CD4-positive, alpha-beta T cell (primary cell): ENCODE data around the gene LRIF1. TPM values are rescaled to one million over a fixed set of nuclear protein-coding genes. Genes with fewer than 3 reads are reported as not detected.

ENCODE experiments used
- ATAC-seq: fragments of 200-7000 bp; cut with Tn5 transposase; one replicate; pipeline ENCODE4 v1.10.0; 2022; ENCODE audit warnings: mild to moderate bottlenecking; ENCODE audit not compliant: poor library complexity
- CTCF ChIA-PET: fragments of 350-600 bp; sonication (Branson Sonifier 250); formaldehyde crosslinking; loops from one replicate; lab custom pipeline; 2021; ENCODE audit warnings: antibody characterized with exemption, inconsistent platforms; lab: Charles Lee
- POLR2A ChIA-PET: fragments of 350-600 bp; sonication (Branson Sonifier 250); formaldehyde crosslinking; loops from one replicate; lab custom pipeline; 2021; ENCODE audit warnings: antibody characterized with exemption, inconsistent platforms; lab: Charles Lee
- DNase-seq, 14 experiments: peaks; one replicate each; pipeline ENCODE4 v3.0.0-alpha.2; 2013 to 2020; ENCODE audit warnings: mixed read lengths in 2 of 14
- H3K27ac ChIP-seq, 2 donors: one replicate each; pipeline versions ENCODE4 v1.5.1 to v1.7.0; 2013; ENCODE audit warnings: low read length in 2 of 2, low read depth in 1 of 2, mild to moderate bottlenecking in 1 of 2
- H3K27me3 ChIP-seq, 2 experiments: 1 replicate in 1 of 2; 2 replicates in 1 of 2; pipeline versions ENCODE4 v1.6.1 to v1.7.0; 2013; ENCODE audit warnings: low read length in 2 of 2, control low read depth in 1 of 2, mild to moderate bottlenecking in 1 of 2, moderate library complexity in 1 of 2; ENCODE audit not compliant: insufficient read depth in 2 of 2, control insufficient read depth in 1 of 2
- H3K36me3 ChIP-seq: one replicate; pipeline ENCODE4 v1.6.1; 2013; ENCODE audit warnings: low read length, control low read depth; ENCODE audit not compliant: insufficient read depth
- H3K4me1 ChIP-seq: one replicate; pipeline ENCODE4 v1.6.1; 2013; ENCODE audit warnings: low read length, control low read depth; ENCODE audit not compliant: insufficient read depth
- H3K4me3 ChIP-seq: one replicate; pipeline ENCODE4 v1.5.1; 2013; ENCODE audit warnings: mild to moderate bottlenecking, low read length, moderate library complexity
- H3K9me3 ChIP-seq, 2 experiments: 1 replicate in 1 of 2; 2 replicates in 1 of 2; pipeline versions ENCODE4 v1.6.1 to v1.7.0; 2013; ENCODE audit warnings: low read length in 2 of 2, mild to moderate bottlenecking in 2 of 2, control low read depth in 1 of 2, moderate library complexity in 1 of 2; ENCODE audit not compliant: control insufficient read depth in 1 of 2, insufficient read depth in 1 of 2
- H3K27ac Mint-ChIP-seq: one replicate; pipeline ENCODE4 v1.8.0; 2020; ENCODE audit warnings: mixed read lengths
- H3K27me3 Mint-ChIP-seq: one replicate; pipeline ENCODE4 v1.8.0; 2021; ENCODE audit warnings: mixed read lengths
- H3K36me3 Mint-ChIP-seq: one replicate; pipeline ENCODE4 v1.8.0; 2021; ENCODE audit warnings: low read depth, mixed read lengths
- H3K4me1 Mint-ChIP-seq: one replicate; pipeline ENCODE4 v1.8.0; 2021; ENCODE audit warnings: low read depth, mixed read lengths
- H3K4me3 Mint-ChIP-seq: one replicate; pipeline ENCODE4 v1.8.0; 2020; ENCODE audit warnings: mild to moderate bottlenecking, mixed read lengths
- H3K9me3 Mint-ChIP-seq: one replicate; pipeline ENCODE4 v1.8.0; 2020; ENCODE audit warnings: mixed read lengths
- CTCF ChIP-seq: fragments of 200-600 bp; IDR thresholded peaks from one replicate; pipeline ENCODE4 v1.8.0; 2022; ENCODE audit warnings: antibody characterized with exemption, mild to moderate bottlenecking
- intact Hi-C, 2 experiments: fragments of 100-400 bp; cut with DNase I in 1 of 2; cut with micrococcal nuclease in 1 of 2; formaldehyde crosslinking; loops; one replicate each; pipeline versions ENCODE4 v1.15.1 to v1.9.0; 2023 to 2025; cut with DNase I, micrococcal nuclease
- total RNA-seq, 174 experiments: library from RNA in 2 of 174; stranded (reverse) in 2 of 174; gene quantifications; one replicate each; pipeline ENCODE4 v1.2.3 and lab custom pipeline; 2021 to 2026

LRIF1 gene
- total RNA-seq, 2 experiments from 2014 or later = 1.6 to 1.8 TPM

- ATAC-seq = peak; percentile 18
- DNase-seq = peak in 1 of 14 experiments; percentile 26
- H3K4me1 Mint-ChIP-seq = peaks cover 45% of the 10 kb centered on the region
- intact Hi-C loops = no loop called here
- peaks cover 16 to 22% of the 10 kb centered on the region in 2 experiments for H3K9me3 ChIP-seq
- H3K27ac ChIP-seq = no peak overlapping the region
- no peak overlapping the region for H3K4me3 ChIP-seq
- peaks cover 6% of the 10 kb centered on the region for H3K4me1 ChIP-seq
- peak overlapping the region; percentile 19 for H3K27ac Mint-ChIP-seq
- no peak for TF ChIP-seq CTCF
- no peaks in the 10 kb centered on the region for H3K27me3 Mint-ChIP-seq
- H3K9me3 Mint-ChIP-seq = peaks cover 17% of the 10 kb centered on the region
- peaks cover 76% of the 10 kb centered on the region for H3K36me3 Mint-ChIP-seq
- CTCF ChIA-PET = no interaction called here
- no peak overlapping the region for H3K4me3 Mint-ChIP-seq
- H3K36me3 ChIP-seq = peaks cover 25% of the 10 kb centered on the region
- no peaks in the 10 kb centered on the region for H3K27me3 ChIP-seq
- POLR2A ChIA-PET = interaction anchor here (0.7 to 8.6 kb wide), 5 partner anchors 13 to 117 kb away, joined by 3 to 48 read pairs (median 9); partner anchors contain the start of gene CD53
Measured at GRCh38 chr1:110903853-110904500, 59.7 kb downstream of the LRIF1 start.

GRCh38 chr1:110902820-110903463 is 60.8 kb downstream of the LRIF1 start:
- peak overlapping the region; percentile 19 for H3K27ac Mint-ChIP-seq
- H3K36me3 Mint-ChIP-seq = peaks cover 82% of the 10 kb centered on the region
- peaks cover 55% of the 10 kb centered on the region for H3K4me1 Mint-ChIP-seq

GRCh38 chr1:110899458-110899843 is 64.3 kb downstream of the LRIF1 start:
- H3K27ac ChIP-seq = no peak overlapping the region
- Mint-ChIP-seq H3K4me3 (no peak overlapping the region), H3K4me1 (peaks cover 74% of the 10 kb centered on the region), H3K9me3 (peaks cover 6% of the 10 kb centered on the region), H3K27ac (peak overlapping the region; percentile 92), H3K27me3 (no peaks in the 10 kb centered on the region), H3K36me3 (peaks cover 96% of the 10 kb centered on the region)
- CTCF ChIA-PET = no interaction called here
- H3K36me3 ChIP-seq = peaks cover 68% of the 10 kb centered on the region
- no peak for TF ChIP-seq CTCF
- no peak for ATAC-seq
- POLR2A ChIA-PET = interaction anchor here (0.7 to 2.4 kb wide), 4 partner anchors 11 to 112 kb away, joined by 3 to 15 read pairs (median 8); no protein-coding TSS in a partner anchor
- DNase-seq = no peak
- H3K4me1 ChIP-seq = peaks cover 40% of the 10 kb centered on the region
- no peak overlapping the region for H3K4me3 ChIP-seq
- intact Hi-C loops = no loop called here
- H3K27me3 ChIP-seq = no peaks in the 10 kb centered on the region
- peaks cover 0 to 7% of the 10 kb centered on the region in 2 experiments for H3K9me3 ChIP-seq

More at GRCh38 chr1:110902820-110903463, 60.8 kb downstream of the LRIF1 start:
- Mint-ChIP-seq H3K9me3 (peaks cover 15% of the 10 kb centered on the region), H3K4me3 (peak overlapping the region; percentile 26), H3K27me3 (no peaks in the 10 kb centered on the region)
- POLR2A ChIA-PET = interaction anchor here (0.7 to 8.6 kb wide), 3 partner anchors 14 to 116 kb away, joined by 3 to 48 read pairs (median 14); partner anchors contain the start of gene CD53
- Histone ChIP-seq H3K4me3 (no peak overlapping the region), H3K27ac (no peak overlapping the region), H3K27me3 (no peaks in the 10 kb centered on the region), H3K9me3 (peaks cover 16 to 18% of the 10 kb centered on the region in 2 experiments), H3K36me3 (peaks cover 33% of the 10 kb centered on the region), H3K4me1 (peaks cover 12% of the 10 kb centered on the region)
- DNase-seq (no peak), ATAC-seq (peak; percentile 15)
- TF ChIP-seq CTCF = no peak
- intact Hi-C loops = no loop called here
- CTCF ChIA-PET = no interaction called here
